CD14-positive monocyte (primary cell): Measurements from ENCODE around the gene NGLY1. TPM values are rescaled to one million over a fixed set of nuclear protein-coding genes. Genes with fewer than 3 reads are reported as not detected.

Experiments used
- DNase-seq, 3 donors: peaks; one replicate each; pipeline ENCODE4 v3.0.0-alpha.2; 2011 to 2022
- H2AFZ ChIP-seq: 2 replicates; pipeline ENCODE4 v1.6.0; 2012; ENCODE audit warnings: mild to moderate bottlenecking, low read depth, low read length, inconsistent platforms; ENCODE audit not compliant: insufficient read depth, poor library complexity, severe bottlenecking
- H3K27ac ChIP-seq, 2 donors: 1 replicate in 1 of 2; 2 replicates in 1 of 2; pipeline ENCODE4 v1.5.1; 2012 to 2013; ENCODE audit warnings: low read length in 2 of 2, control low read depth in 1 of 2, inconsistent platforms in 1 of 2, low read depth in 1 of 2, mild to moderate bottlenecking in 1 of 2
- H3K27me3 ChIP-seq, 2 donors: one replicate each; pipeline versions ENCODE4 v1.6.0 to v1.6.1; 2011 to 2013; ENCODE audit warnings: low read length in 2 of 2; ENCODE audit not compliant: control insufficient read depth in 2 of 2, insufficient read depth in 2 of 2
- H3K36me3 ChIP-seq, 2 donors: replicated peaks in 1 of 2; 1 replicate in 1 of 2; 2 replicates in 1 of 2; pipeline versions ENCODE4 v1.5.1 to v1.6.1; 2012 to 2013; ENCODE audit warnings: low read length in 2 of 2, control low read depth in 1 of 2, inconsistent platforms in 1 of 2, mild to moderate bottlenecking in 1 of 2; ENCODE audit not compliant: insufficient read depth in 2 of 2, control insufficient read depth in 1 of 2
- H3K4me1 ChIP-seq, 2 donors: 1 replicate in 1 of 2; 2 replicates in 1 of 2; pipeline versions ENCODE4 v1.5.1 to v1.6.1; 2012 to 2013; ENCODE audit warnings: low read length in 2 of 2, control low read depth in 1 of 2, inconsistent platforms in 1 of 2, mild to moderate bottlenecking in 1 of 2, moderate library complexity in 1 of 2; ENCODE audit not compliant: insufficient read depth in 2 of 2, control insufficient read depth in 1 of 2
- H3K4me2 ChIP-seq: replicated peaks from 2 replicates; pipeline ENCODE3; 2012; ENCODE audit warnings: low read length, moderate library complexity, mild to moderate bottlenecking; ENCODE audit not compliant: poor library complexity, severe bottlenecking; ENCODE audit errors: extremely low read depth
- H3K4me3 ChIP-seq, 3 experiments: fragments of 200-600 bp in 1 of 3; sonication (generic) in 1 of 3; replicated peaks in 1 of 3; 1 replicate in 2 of 3; 2 replicates in 1 of 3; pipeline ENCODE4 v1.5.1; 2011 to 2013; ENCODE audit warnings: low read length in 3 of 3, mild to moderate bottlenecking in 3 of 3, control low read depth in 2 of 3, low read depth in 2 of 3, inconsistent platforms in 1 of 3, moderate library complexity in 1 of 3
- H3K79me2 ChIP-seq: 2 replicates; pipeline ENCODE4 v1.6.0; 2012; ENCODE audit warnings: mild to moderate bottlenecking, control low read depth, inconsistent platforms, low read length, moderate library complexity; ENCODE audit not compliant: insufficient read depth
- H3K9ac ChIP-seq: 2 replicates; pipeline ENCODE4 v1.6.0; 2017; ENCODE audit warnings: low read length, mild to moderate bottlenecking; ENCODE audit not compliant: insufficient read depth, poor library complexity, severe bottlenecking
- H3K9me3 ChIP-seq, 2 donors: replicated peaks in 1 of 2; 1 replicate in 1 of 2; 2 replicates in 1 of 2; pipeline versions ENCODE4 v1.5.1 to v1.6.1; 2012 to 2013; ENCODE audit warnings: low read length in 2 of 2, control low read depth in 1 of 2; ENCODE audit not compliant: control insufficient read depth in 1 of 2, insufficient read depth in 1 of 2
- H4K20me1 ChIP-seq: 2 replicates; pipeline ENCODE4 v1.6.0; 2012; ENCODE audit warnings: mild to moderate bottlenecking, low read length, control low read depth, moderate library complexity; ENCODE audit not compliant: insufficient read depth
- H3K27ac Mint-ChIP-seq, 7 donors: one replicate each; pipeline ENCODE4 v1.8.0; 2020; ENCODE audit warnings: mild to moderate bottlenecking in 7 of 7, mixed read lengths in 7 of 7, moderate library complexity in 6 of 7, inconsistent platforms in 2 of 7
- H3K27me3 Mint-ChIP-seq, 3 donors: one replicate each; pipeline ENCODE4 v1.8.0; 2021 to 2022; ENCODE audit warnings: low read depth in 3 of 3, mild to moderate bottlenecking in 3 of 3, mixed read lengths in 3 of 3, moderate library complexity in 3 of 3, inconsistent platforms in 1 of 3
- H3K36me3 Mint-ChIP-seq, 2 donors: one replicate each; pipeline ENCODE4 v1.8.0; 2020; ENCODE audit warnings: mixed read lengths in 2 of 2, inconsistent platforms in 1 of 2, mild to moderate bottlenecking in 1 of 2
- H3K4me1 Mint-ChIP-seq: one replicate; pipeline ENCODE4 v1.8.0; 2020; ENCODE audit warnings: mild to moderate bottlenecking, mixed read lengths
- H3K4me3 Mint-ChIP-seq, 2 donors: one replicate each; pipeline ENCODE4 v1.8.0; 2020; ENCODE audit warnings: mild to moderate bottlenecking in 2 of 2, mixed read lengths in 2 of 2, moderate library complexity in 1 of 2
- H3K9me3 Mint-ChIP-seq, 7 donors: one replicate each; pipeline ENCODE4 v1.8.0; 2020 to 2022; ENCODE audit warnings: mixed read lengths in 7 of 7, mild to moderate bottlenecking in 6 of 7, moderate library complexity in 6 of 7, inconsistent platforms in 2 of 7
- CTCF ChIP-seq: fragments of 200-600 bp; IDR thresholded peaks from one replicate; pipeline ENCODE4 v1.8.0; 2022; ENCODE audit warnings: antibody characterized with exemption, mild to moderate bottlenecking
- WGBS: methylation state at CpG from one replicate; pipeline ENCODE4 v1.1.5; 2013; ENCODE audit warnings: missing lambda C conversion rate; ENCODE audit not compliant: insufficient coverage; 5-methylcytosine and 5-hydroxymethylcytosine counted together
- intact Hi-C, 2 donors: fragments of 100-400 bp; cut with micrococcal nuclease; formaldehyde crosslinking; loops; one replicate each; pipeline versions ENCODE4 v1.15.0 to v1.15.1; 2023
- polyA plus RNA-seq, 3 donors: library from polyadenylated mRNA; depleted of rRNA in 1 of 3; unstranded in 2 of 3; stranded (reverse) in 1 of 3; fragments of 300-500 nt in 2 of 3; fragments of >200 nt in 1 of 3; fragmentation: Illumina TruSeq in 2 of 3; gene quantifications; 1 replicate in 2 of 3; 2 replicates in 1 of 3; pipeline ENCODE4 v1.2.3, GENCODE V29; 2012 to 2021

The NGLY1 gene
- polyA plus RNA-seq, 3 donors: 11.4 to 33.4 (median 29.6) TPM

GRCh38 chr3:25690768-25691533 is 92.3 kb downstream of the NGLY1 start:
- Mint-ChIP-seq H3K27me3 (peaks cover 4 to 11% (median 6%) of the 10 kb centered on the region in 3 donors), H3K27ac (no peak overlapping the region), H3K36me3 (no peaks in the 10 kb centered on the region), H3K4me3 (no peak overlapping the region), H3K4me1 (peaks cover 21% of the 10 kb centered on the region), H3K9me3 (peaks cover 0 to 4% (median 2%) of the 10 kb centered on the region in 7 donors)
- DNase-seq: no peak
- Histone ChIP-seq H3K4me1 (peaks cover 8 to 17% of the 10 kb centered on the region in 2 donors), H4K20me1 (no peaks in the 10 kb centered on the region), H3K27ac (no peak overlapping the region), H3K36me3 (no peaks in the 10 kb centered on the region), H2AFZ (no peak overlapping the region), H3K79me2 (no peaks in the 10 kb centered on the region), H3K9ac (no peak overlapping the region), H3K4me2 (no peak overlapping the region), H3K9me3 (no peaks in the 10 kb centered on the region), H3K27me3 (peaks cover 0 to 2% of the 10 kb centered on the region in 2 donors), H3K4me3 (no peak overlapping the region)
- WGBS: 100% methylated on average over 1 of the region's 2 CpGs
- TF ChIP-seq CTCF: no peak
- intact Hi-C loops: no loop called here

- peak overlapping the region in 5 of 7 donors; percentile 7 to 44 (median 26) for H3K27ac Mint-ChIP-seq
- H2AFZ ChIP-seq: no peak overlapping the region
- no peak overlapping the region for H3K4me2 ChIP-seq
Observed at GRCh38 chr3:25689226-25689625, 94.0 kb downstream of the NGLY1 start.

More at GRCh38 chr3:25689226-25689625, 94.0 kb downstream of the NGLY1 start:
- no peaks in the 10 kb centered on the region for H3K79me2 ChIP-seq
- Mint-ChIP-seq H3K4me3 (no peak overlapping the region), H3K4me1 (peaks cover 24% of the 10 kb centered on the region), H3K27me3 (peaks cover 4 to 9% (median 6%) of the 10 kb centered on the region in 3 donors), H3K9me3 (peaks cover 0 to 4% (median 2%) of the 10 kb centered on the region in 7 donors), H3K36me3 (no peaks in the 10 kb centered on the region)
- no peak for TF ChIP-seq CTCF
- no peaks in the 10 kb centered on the region for H3K36me3 ChIP-seq
- 56% methylated on average over 1 of the region's 3 CpGs for WGBS
- no peaks in the 10 kb centered on the region for H4K20me1 ChIP-seq
- no peak overlapping the region for H3K4me3 ChIP-seq
- H3K9ac ChIP-seq: no peak overlapping the region
- intact Hi-C loops: no loop called here
- DNase-seq: no peak
- peaks cover 10 to 22% of the 10 kb centered on the region in 2 donors for H3K4me1 ChIP-seq
- H3K9me3 ChIP-seq: no peaks in the 10 kb centered on the region
- H3K27ac ChIP-seq: no peak overlapping the region
- H3K27me3 ChIP-seq: peaks cover 0 to 2% of the 10 kb centered on the region in 2 donors
